ENCODE data around the gene TWF2.

Gene TWF2

DNA sequence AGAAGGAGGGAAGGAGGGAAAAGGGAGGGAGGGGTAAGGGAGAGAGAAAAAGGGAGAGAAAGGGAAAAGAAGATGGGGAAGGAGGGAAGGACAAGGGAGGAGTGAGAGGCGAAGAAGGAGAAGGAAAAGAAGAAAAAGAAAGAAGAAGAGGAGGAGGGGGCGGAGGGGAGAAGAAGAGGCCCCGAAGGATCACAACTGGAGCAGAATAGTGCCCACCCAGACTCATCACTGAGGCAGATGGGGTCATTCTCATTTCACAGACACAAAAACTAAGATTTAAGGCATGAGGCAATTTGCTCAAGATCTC is 43.7 kb downstream of the TWF2 start:
- no peak overlapping the region for H3K4me3 ChIP-seq (ENCODE audit: low read depth, low read length)
- TF ChIP-seq, protein P1, sequence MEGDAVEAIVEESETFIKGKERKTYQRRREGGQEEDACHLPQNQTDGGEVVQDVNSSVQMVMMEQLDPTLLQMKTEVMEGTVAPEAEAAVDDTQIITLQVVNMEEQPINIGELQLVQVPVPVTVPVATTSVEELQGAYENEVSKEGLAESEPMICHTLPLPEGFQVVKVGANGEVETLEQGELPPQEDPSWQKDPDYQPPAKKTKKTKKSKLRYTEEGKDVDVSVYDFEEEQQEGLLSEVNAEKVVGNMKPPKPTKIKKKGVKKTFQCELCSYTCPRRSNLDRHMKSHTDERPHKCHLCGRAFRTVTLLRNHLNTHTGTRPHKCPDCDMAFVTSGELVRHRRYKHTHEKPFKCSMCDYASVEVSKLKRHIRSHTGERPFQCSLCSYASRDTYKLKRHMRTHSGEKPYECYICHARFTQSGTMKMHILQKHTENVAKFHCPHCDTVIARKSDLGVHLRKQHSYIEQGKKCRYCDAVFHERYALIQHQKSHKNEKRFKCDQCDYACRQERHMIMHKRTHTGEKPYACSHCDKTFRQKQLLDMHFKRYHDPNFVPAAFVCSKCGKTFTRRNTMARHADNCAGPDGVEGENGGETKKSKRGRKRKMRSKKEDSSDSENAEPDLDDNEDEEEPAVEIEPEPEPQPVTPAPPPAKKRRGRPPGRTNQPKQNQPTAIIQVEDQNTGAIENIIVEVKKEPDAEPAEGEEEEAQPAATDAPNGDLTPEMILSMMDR (IDR thresholded peaks at IDR 0.05; ENCODE audit: low read depth, low read length), result no peak

DNA sequence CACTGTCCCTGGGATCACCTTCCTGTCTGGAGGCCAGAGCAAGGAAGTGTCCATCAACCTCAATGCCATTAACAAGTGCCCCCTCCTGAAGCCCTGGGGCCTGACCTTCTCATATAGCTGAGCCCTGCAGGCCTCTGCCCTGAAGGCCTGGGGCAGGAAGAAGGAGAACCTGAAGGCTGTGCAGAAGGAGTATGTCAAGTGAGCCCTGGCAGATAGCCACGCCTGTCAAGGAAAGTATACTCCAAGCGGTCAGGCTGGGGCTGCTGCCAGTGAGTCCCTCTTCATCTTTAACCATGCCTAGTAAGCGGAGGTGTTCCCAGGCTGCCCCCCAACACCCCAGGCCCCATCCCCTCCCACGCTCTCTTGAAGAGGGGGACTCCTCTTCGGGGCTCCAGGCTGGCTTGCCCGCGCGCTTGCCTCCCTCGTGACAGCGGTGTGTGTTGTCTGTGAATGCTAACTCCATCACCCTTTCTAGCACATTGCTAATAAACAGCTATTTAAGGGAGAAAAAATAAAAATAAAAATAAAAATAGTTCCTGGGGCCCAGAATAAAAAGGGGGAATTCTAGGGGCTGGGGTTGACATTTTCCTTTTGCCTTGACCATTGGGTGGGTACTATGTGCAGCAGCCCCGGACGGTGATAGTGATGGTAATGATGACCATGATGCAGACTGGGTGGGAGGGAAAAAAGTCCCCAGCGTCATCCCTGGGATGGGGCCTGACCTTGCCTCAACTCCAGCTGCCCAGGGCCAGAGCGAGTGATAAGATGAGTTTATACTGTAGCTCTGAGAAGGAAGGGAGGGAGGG is 44.3 kb downstream of the TWF2 start:
- TF ChIP-seq, protein P1 (IDR thresholded peaks at IDR 0.05; ENCODE audit: low read depth, low read length), result no peak
- no peak overlapping the region for H3K4me3 ChIP-seq (ENCODE audit: low read depth, low read length)

DNA sequence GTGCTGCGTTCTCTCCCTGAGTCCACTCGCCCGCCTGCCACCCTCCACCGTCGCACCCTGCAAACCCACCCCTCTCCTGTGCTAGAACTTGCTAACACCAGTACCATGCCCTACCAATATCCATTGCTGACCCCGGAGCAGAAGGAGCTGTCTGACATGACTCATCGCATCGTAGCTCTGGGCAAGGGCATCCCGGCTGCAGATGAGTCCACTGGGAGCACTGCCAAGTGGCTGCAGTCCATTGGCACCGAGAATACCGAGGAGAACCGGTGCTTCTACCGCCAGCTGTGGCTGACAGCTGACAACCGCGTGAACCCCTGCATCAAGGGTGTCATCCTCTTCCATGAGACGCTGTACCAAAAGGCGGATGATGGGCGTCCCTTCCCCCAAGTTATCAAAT is 45.9 kb downstream of the TWF2 start:
- TF ChIP-seq, protein P1 (IDR thresholded peaks at IDR 0.05; ENCODE audit: low read depth, low read length), result no peak
- no peak overlapping the region for H3K4me3 ChIP-seq (ENCODE audit: low read depth, low read length)

DNA sequence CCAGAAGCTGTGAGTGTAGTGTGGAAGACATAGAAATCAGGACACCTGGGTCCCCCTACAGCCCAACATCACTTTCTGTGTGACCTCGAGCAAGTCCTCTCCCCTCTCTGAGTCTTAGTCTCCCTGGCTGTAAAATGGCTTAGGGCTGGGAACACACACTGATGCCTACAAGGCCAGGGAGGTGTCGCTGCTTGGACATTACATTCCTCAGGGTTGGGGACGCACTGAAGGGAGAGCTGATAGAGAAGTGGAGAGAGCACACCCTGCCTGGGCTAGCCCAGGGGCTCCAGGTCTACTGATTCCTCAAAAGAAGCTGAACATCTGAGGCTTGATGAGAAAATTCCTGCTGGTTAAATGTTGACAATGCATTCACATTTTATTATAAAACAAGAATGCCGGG is 47.3 kb downstream of the TWF2 start:
- TF ChIP-seq, protein P1 (IDR thresholded peaks at IDR 0.05; ENCODE audit: low read depth, low read length), result no peak
- H3K4me3 ChIP-seq (ENCODE audit: low read depth, low read length), result no peak overlapping the region

DNA sequence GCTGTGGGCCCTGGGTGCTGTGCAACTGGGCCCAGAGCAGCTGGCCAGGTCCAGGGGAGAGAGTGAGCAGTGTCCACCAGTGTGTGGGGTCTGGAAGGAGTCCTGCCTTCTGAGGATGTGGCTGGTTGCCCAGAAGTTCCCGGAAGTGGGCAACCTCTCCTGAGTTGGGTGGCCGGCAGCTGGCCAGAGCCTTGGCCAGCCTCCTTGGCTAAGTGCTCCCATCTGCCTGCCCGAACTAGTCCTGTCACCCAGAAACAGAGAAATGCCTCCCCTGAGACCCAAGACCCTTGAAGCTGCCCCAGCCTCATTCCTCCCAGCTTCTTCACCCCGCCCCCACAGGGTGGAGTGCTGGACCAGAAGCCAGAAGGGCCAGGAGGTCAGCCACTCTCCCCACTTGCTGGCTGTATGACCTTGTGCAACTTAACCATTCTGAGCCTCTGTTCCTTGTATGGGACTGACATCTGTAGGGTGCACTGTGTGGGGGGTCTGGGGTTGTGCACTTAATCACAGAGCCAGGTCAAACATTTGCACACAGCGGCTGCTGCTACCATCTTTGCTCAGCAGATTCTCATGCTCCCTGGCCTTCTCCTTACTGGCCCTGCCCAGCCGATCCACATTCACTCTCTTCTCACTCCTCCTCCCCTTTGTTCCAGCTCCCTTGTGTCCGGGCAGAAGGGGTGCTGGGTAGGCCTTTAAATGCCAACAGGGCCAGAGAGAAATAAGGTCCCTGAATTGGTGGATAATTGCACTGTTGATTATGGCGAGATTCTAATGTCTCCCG is 48.5 kb downstream of the TWF2 start:
- H3K4me3 ChIP-seq (ENCODE audit: low read depth, low read length), result no peak overlapping the region
- TF ChIP-seq, protein P1 (IDR thresholded peaks at IDR 0.05; ENCODE audit: low read depth, low read length), result no peak

DNA sequence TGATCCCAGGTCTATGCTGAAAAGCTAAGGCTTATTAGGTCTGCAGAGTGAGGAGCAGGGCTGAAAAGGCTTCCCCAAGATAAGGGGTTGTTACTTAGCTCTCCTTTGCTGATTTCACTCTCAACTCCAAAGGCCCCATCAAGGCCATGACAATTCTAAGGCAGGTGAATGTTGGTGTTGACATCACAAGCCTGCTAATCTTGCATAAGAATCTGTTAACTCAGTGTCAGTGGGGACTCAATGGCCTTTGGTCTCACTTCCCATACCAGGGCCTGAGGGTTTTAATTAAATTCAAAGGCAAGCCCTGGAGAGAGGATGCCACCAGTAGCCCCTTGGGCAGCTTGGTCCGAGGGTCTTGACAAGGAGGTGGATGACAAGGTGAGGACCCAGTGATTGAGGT is 50.4 kb downstream of the TWF2 start:
- no peak overlapping the region for H3K4me3 ChIP-seq (ENCODE audit: low read depth, low read length)
- TF ChIP-seq, protein P1 (IDR thresholded peaks at IDR 0.05; ENCODE audit: low read depth, low read length), result no peak

DNA sequence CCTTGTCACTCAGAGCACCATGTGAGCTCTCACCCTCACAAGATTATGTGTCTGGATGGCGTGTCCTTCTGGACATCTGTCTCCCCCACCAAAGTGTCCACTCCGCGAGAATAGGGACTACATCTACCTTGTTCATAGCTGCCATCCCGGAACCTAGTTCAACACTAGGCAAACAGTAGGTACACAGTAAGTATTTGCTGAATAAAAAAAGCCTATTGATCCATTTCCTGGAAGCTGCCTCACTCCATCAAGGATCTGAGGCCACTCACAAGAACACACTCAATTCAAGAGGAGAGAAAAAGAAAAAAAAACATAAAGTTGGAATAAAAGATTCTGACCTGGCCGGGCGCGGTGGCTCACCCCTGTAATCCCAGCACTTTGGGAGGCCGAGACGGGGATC is 52.2 kb downstream of the TWF2 start:
- no peak overlapping the region for H3K4me3 ChIP-seq (ENCODE audit: low read depth, low read length)
- TF ChIP-seq, protein P1 (IDR thresholded peaks at IDR 0.05; ENCODE audit: low read depth, low read length), result no peak

All from WI38 (cell line).